Measurements from ENCODE around the gene SDCBP2. TPM values are rescaled to one million over a fixed set of nuclear protein-coding genes. Genes with fewer than 3 reads are reported as not detected.

Gene SDCBP2
- total and polyA plus RNA-seq, 10 of the 15 experiments (the other 5 are each of a cell fraction or from before 2014, with no cell fraction given): 0.16 to 2.4 (median 1.1) TPM; not detected in 1

GRCh38 chr20:1373614-1374013 is 44.7 kb upstream of the SDCBP2 start:
- no peak overlapping the region for H3K27ac ChIP-seq (ENCODE audit: control insufficient read depth, insufficient read depth)
- WGBS (ENCODE audit: insufficient coverage, insufficient replicate concordance, low lambda C conversion rate, missing lambda C conversion rate): 96% methylated on average over 4 of the region's 4 CpGs
- peaks cover 7% of the 10 kb centered on the region; the same call in 1 of the 2 replicates for H4K20me1 ChIP-seq (ENCODE audit: control insufficient read depth, insufficient read depth)
- no peak overlapping the region for H3K9ac ChIP-seq (ENCODE audit: control insufficient read depth, insufficient read depth, low read length)
- peaks cover 40% of the 10 kb centered on the region for H3K79me2 ChIP-seq (ENCODE audit: control insufficient read depth, insufficient read depth, low read length)
- ChIA-PET CTCF (no interaction called here), RAD21 (ENCODE audit: unreplicated experiment) (no interaction called here), SMC1A (ENCODE audit: uncharacterized antibody, unreplicated experiment) (no interaction called here), POLR2A (no interaction called here)
- in situ Hi-C loops (cut with MboI) (no loop called here), intact Hi-C loops (cut with micrococcal nuclease; ENCODE audit: unreplicated experiment) (no loop called here)
- H3K4me1 ChIP-seq (ENCODE audit: control insufficient read depth, insufficient read depth, low read length): peaks cover 27% of the 10 kb centered on the region
- H2AFZ ChIP-seq (ENCODE audit: control insufficient read depth, low read depth, low read length): no peak overlapping the region
- H3K27me3 ChIP-seq (replicated peaks in 1 of 2; ENCODE audit: control insufficient read depth in 2 of 2, insufficient read depth in 2 of 2, low read length in 1 of 2): no peaks in the 10 kb centered on the region
- BruUV-seq (replicated peaks): no TSS peak
- H3K4me3 ChIP-seq: no peak overlapping the region
- TF ChIP-seq ATF2 (IDR thresholded peaks at IDR 0.05; ENCODE audit: low read length) (no peak), JUNB (IDR thresholded peaks at IDR 0.05) (no peak), TARDBP (IDR thresholded peaks at IDR 0.05; ENCODE audit: borderline replicate concordance) (no peak), EED (IDR thresholded peaks at IDR 0.05; ENCODE audit: low read depth) (no peak), SIX5 (IDR thresholded peaks at IDR 0.05; ENCODE audit: low read depth, low read length, severe bottlenecking) (no peak), SUZ12 (IDR thresholded peaks at IDR 0.05; ENCODE audit: unreplicated experiment) (no peak), POLR2A (IDR thresholded peaks at IDR 0.05; ENCODE audit: low read depth, low read length) (no peak)
- TF ChIP-seq, protein P1, sequence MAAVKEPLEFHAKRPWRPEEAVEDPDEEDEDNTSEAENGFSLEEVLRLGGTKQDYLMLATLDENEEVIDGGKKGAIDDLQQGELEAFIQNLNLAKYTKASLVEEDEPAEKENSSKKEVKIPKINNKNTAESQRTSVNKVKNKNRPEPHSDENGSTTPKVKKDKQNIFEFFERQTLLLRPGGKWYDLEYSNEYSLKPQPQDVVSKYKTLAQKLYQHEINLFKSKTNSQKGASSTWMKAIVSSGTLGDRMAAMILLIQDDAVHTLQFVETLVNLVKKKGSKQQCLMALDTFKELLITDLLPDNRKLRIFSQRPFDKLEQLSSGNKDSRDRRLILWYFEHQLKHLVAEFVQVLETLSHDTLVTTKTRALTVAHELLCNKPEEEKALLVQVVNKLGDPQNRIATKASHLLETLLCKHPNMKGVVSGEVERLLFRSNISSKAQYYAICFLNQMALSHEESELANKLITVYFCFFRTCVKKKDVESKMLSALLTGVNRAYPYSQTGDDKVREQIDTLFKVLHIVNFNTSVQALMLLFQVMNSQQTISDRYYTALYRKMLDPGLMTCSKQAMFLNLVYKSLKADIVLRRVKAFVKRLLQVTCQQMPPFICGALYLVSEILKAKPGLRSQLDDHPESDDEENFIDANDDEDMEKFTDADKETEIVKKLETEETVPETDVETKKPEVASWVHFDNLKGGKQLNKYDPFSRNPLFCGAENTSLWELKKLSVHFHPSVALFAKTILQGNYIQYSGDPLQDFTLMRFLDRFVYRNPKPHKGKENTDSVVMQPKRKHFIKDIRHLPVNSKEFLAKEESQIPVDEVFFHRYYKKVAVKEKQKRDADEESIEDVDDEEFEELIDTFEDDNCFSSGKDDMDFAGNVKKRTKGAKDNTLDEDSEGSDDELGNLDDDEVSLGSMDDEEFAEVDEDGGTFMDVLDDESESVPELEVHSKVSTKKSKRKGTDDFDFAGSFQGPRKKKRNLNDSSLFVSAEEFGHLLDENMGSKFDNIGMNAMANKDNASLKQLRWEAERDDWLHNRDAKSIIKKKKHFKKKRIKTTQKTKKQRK (IDR thresholded peaks at IDR 0.05; ENCODE audit: low read depth, low read length): no peak
- TF ChIP-seq, protein P2, sequence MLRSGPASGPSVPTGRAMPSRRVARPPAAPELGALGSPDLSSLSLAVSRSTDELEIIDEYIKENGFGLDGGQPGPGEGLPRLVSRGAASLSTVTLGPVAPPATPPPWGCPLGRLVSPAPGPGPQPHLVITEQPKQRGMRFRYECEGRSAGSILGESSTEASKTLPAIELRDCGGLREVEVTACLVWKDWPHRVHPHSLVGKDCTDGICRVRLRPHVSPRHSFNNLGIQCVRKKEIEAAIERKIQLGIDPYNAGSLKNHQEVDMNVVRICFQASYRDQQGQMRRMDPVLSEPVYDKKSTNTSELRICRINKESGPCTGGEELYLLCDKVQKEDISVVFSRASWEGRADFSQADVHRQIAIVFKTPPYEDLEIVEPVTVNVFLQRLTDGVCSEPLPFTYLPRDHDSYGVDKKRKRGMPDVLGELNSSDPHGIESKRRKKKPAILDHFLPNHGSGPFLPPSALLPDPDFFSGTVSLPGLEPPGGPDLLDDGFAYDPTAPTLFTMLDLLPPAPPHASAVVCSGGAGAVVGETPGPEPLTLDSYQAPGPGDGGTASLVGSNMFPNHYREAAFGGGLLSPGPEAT (IDR thresholded peaks at IDR 0.05; ENCODE audit: low read depth): no peak
- TF ChIP-seq, protein P3, sequence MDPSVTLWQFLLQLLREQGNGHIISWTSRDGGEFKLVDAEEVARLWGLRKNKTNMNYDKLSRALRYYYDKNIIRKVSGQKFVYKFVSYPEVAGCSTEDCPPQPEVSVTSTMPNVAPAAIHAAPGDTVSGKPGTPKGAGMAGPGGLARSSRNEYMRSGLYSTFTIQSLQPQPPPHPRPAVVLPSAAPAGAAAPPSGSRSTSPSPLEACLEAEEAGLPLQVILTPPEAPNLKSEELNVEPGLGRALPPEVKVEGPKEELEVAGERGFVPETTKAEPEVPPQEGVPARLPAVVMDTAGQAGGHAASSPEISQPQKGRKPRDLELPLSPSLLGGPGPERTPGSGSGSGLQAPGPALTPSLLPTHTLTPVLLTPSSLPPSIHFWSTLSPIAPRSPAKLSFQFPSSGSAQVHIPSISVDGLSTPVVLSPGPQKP (IDR thresholded peaks at IDR 0.05; ENCODE audit: low read depth, low read length): no peak
- no peak overlapping the region for H3K4me2 ChIP-seq (ENCODE audit: control insufficient read depth, insufficient read depth)
- DNase-seq (ENCODE audit: low read depth, low spot score) (no peak), ATAC-seq (no peak), FAIRE-seq (no peak)
- H3K36me3 ChIP-seq (ENCODE audit: control insufficient read depth in 2 of 2, insufficient read depth in 2 of 2, low read length in 1 of 2): peaks cover 15 to 34% of the 10 kb centered on the region in 2 experiments
- no peaks in the 10 kb centered on the region for H3K9me3 ChIP-seq (replicated peaks; ENCODE audit: control insufficient read depth, insufficient read depth, low read length)

Data from GM12878 (cell line).